T47D (cell line): ENCODE measurements around the gene RNF149.

Source experiments
- DNase-seq, 2 experiments: peaks; one replicate each; pipeline versions ENCODE4 v3.0.0 to v3.0.0-alpha.2; 2011 to 2012; ENCODE audit warnings: low read depth in 1 of 2, low spot score in 1 of 2
- JUND ChIP-seq: IDR thresholded peaks from 2 replicates; pipeline ENCODE4 v1.6.1; 2012; ENCODE audit warnings: low read depth
- in situ Hi-C: cut with HindIII; loops from 2 replicates; pipeline ENCODE4 v1.10.0; 2016; ENCODE audit warnings: low sequenced_read_pairs, low pct_unique_long_range_greater_than_20kb

RNF149 gene

GRCh38 chr2:101277111-101277510 lies 31.4 kb downstream of the RNF149 start:
- no peak for TF ChIP-seq JUND
- in situ Hi-C loops, result no loop called here
- DNase-seq, result peak in 1 of 2 experiments; percentile 74

- no peak for TF ChIP-seq JUND
- in situ Hi-C loops, result no loop called here
- DNase-seq, result no peak
Measured at GRCh38 chr2:101274142-101274541, 34.4 kb downstream of the RNF149 start.

GRCh38 chr2:101273056-101273455 lies 35.4 kb downstream of the RNF149 start:
- in situ Hi-C loops, result no loop called here
- no peak for DNase-seq
- no peak for TF ChIP-seq JUND

- in situ Hi-C loops, result no loop called here
- no peak for DNase-seq
- TF ChIP-seq JUND, result no peak
Measured at GRCh38 chr2:101272045-101272784, 36.3 kb downstream of the RNF149 start.

- in situ Hi-C loops, result no loop called here
- TF ChIP-seq JUND, result no peak
- no peak for DNase-seq
Measured at GRCh38 chr2:101270700-101271259, 37.7 kb downstream of the RNF149 start.

GRCh38 chr2:101267671-101268656 lies 40.5 kb downstream of the RNF149 start:
- in situ Hi-C loops, result no loop called here
- no peak for DNase-seq
- TF ChIP-seq JUND, result no peak

GRCh38 chr2:101265893-101266499 lies 42.5 kb downstream of the RNF149 start:
- in situ Hi-C loops, result no loop called here
- no peak for TF ChIP-seq JUND

GRCh38 chr2:101264360-101264939 lies 44.1 kb downstream of the RNF149 start:
- in situ Hi-C loops, result no loop called here
- TF ChIP-seq JUND, result no peak
- DNase-seq, result no peak

More at GRCh38 chr2:101265893-101266499, 42.5 kb downstream of the RNF149 start:
- no peak for DNase-seq

- no peak for DNase-seq
- TF ChIP-seq JUND, result no peak
- in situ Hi-C loops, result no loop called here
Measured at GRCh38 chr2:101263377-101263800, 45.1 kb downstream of the RNF149 start.

GRCh38 chr2:101262142-101262541 lies 46.4 kb downstream of the RNF149 start:
- DNase-seq, result no peak
- in situ Hi-C loops, result no loop called here
- TF ChIP-seq JUND, result no peak

- DNase-seq, result no peak
- in situ Hi-C loops, result no loop called here
- no peak for TF ChIP-seq JUND
Measured at GRCh38 chr2:101258804-101259203, 49.7 kb downstream of the RNF149 start.

GRCh38 chr2:101256316-101256715 lies 52.2 kb downstream of the RNF149 start:
- peak in 1 of 2 experiments; percentile 18 for DNase-seq
- in situ Hi-C loops, result no loop called here
- TF ChIP-seq JUND, result no peak

GRCh38 chr2:101255501-101255900 lies 53.0 kb downstream of the RNF149 start:
- DNase-seq, result no peak
- in situ Hi-C loops, result no loop called here
- TF ChIP-seq JUND, result no peak
